Loucy (cell line): ENCODE results near the gene DAG1.

Source experiments
- H2AFZ ChIP-seq: fragments of 200-600 bp; sonication (generic); 2 replicates; pipeline ENCODE4 v1.6.0; 2016; ENCODE audit warnings: antibody characterized with exemption, mild to moderate bottlenecking, low read length, moderate library complexity
- H3F3A ChIP-seq: fragments of 200-600 bp; 2 replicates; pipeline ENCODE4 v1.6.0; 2016; ENCODE audit warnings: antibody characterized with exemption, low read depth, mild to moderate bottlenecking
- H3K27me3 ChIP-seq: fragments of 200-600 bp; sonication (generic); 2 replicates; pipeline ENCODE4 v1.6.1; 2014; ENCODE audit warnings: low read length, mild to moderate bottlenecking; ENCODE audit not compliant: insufficient read depth, poor library complexity, severe bottlenecking
- H3K36me3 ChIP-seq: fragments of 200-600 bp; sonication (generic); 2 replicates; pipeline ENCODE4 v1.6.1; 2016; ENCODE audit warnings: low read length; ENCODE audit not compliant: insufficient read depth
- H3K4me1 ChIP-seq: fragments of 200-600 bp; sonication (generic); 2 replicates; pipeline ENCODE4 v1.5.1; 2014; ENCODE audit warnings: low read length, mild to moderate bottlenecking; ENCODE audit not compliant: insufficient read depth, poor library complexity, severe bottlenecking
- H3K4me2 ChIP-seq: fragments of 200-600 bp; sonication (generic); 2 replicates; pipeline ENCODE4 v1.6.0; 2014; ENCODE audit warnings: antibody characterized with exemption, low read length, low read depth, mild to moderate bottlenecking; ENCODE audit not compliant: poor library complexity, severe bottlenecking
- H3K4me3 ChIP-seq: fragments of 200-600 bp; sonication (generic); 2 replicates; pipeline ENCODE4 v1.5.1; 2014; ENCODE audit warnings: low read length, mild to moderate bottlenecking, mixed read lengths; ENCODE audit not compliant: poor library complexity, severe bottlenecking
- H3K79me2 ChIP-seq: fragments of 200-600 bp; sonication (generic); 2 replicates; pipeline ENCODE4 v1.6.1; 2014; ENCODE audit warnings: low read length; ENCODE audit not compliant: insufficient read depth
- H3K9ac ChIP-seq: fragments of 200-600 bp; sonication (generic); 2 replicates; pipeline ENCODE4 v1.6.0; 2014; ENCODE audit warnings: mild to moderate bottlenecking, low read depth, low read length, moderate library complexity; ENCODE audit not compliant: poor library complexity, severe bottlenecking
- H3K9me2 ChIP-seq: fragments of 200-600 bp; sonication (generic); replicated peaks from 2 replicates; pipeline ENCODE4 v1.6.1; 2016; ENCODE audit warnings: low read depth, low read length, mixed read lengths
- H3K9me3 ChIP-seq: fragments of 200-600 bp; sonication (generic); 2 replicates; pipeline ENCODE4 v1.6.1; 2014; ENCODE audit warnings: mild to moderate bottlenecking, antibody characterized with exemption, low read length, low read depth; ENCODE audit not compliant: insufficient read depth
- H4K20me1 ChIP-seq: fragments of 200-600 bp; sonication (generic); 2 replicates; pipeline ENCODE4 v1.6.0; 2014; ENCODE audit warnings: antibody characterized with exemption, low read length, mild to moderate bottlenecking; ENCODE audit not compliant: insufficient read depth, poor library complexity, severe bottlenecking
- CTCF ChIP-seq: fragments of 200-600 bp; sonication (generic); conservative IDR thresholded peaks from 2 replicates; pipeline ENCODE4 v1.5.1; 2014; ENCODE audit warnings: mild to moderate bottlenecking, antibody characterized with exemption, low read length
- EZH2phosphoT487 ChIP-seq: fragments of 200-600 bp; IDR thresholded peaks from 2 replicates; pipeline ENCODE4 v1.6.1; 2018; ENCODE audit warnings: antibody characterized with exemption, mild to moderate bottlenecking, moderate library complexity, borderline replicate concordance

Gene DAG1

GRCh38 chr3:49469037-49469935 lies 781 bp upstream of the DAG1 start:
- H3K36me3 ChIP-seq = no peaks in the 10 kb centered on the region
- peak overlapping the region; percentile 62 for H3K9ac ChIP-seq
- H3K4me1 ChIP-seq = peaks cover 24% of the 10 kb centered on the region
- peak overlapping the region; percentile 91 for H2AFZ ChIP-seq
- no peaks in the 10 kb centered on the region for H3K9me3 ChIP-seq
- no peaks in the 10 kb centered on the region for H3K9me2 ChIP-seq
- H3F3A ChIP-seq = no peaks in the 10 kb centered on the region
- H3K4me2 ChIP-seq = peak overlapping the region; percentile 74
- H3K79me2 ChIP-seq = peaks cover 16% of the 10 kb centered on the region; the same call in 1 of the 2 replicates
- H3K4me3 ChIP-seq = peak overlapping the region; percentile 75
- no peak for TF ChIP-seq CTCF
- no peak for TF ChIP-seq EZH2phosphoT487
- H4K20me1 ChIP-seq = peaks cover 26% of the 10 kb centered on the region
- no peaks in the 10 kb centered on the region for H3K27me3 ChIP-seq

- TF ChIP-seq EZH2phosphoT487 = no peak
- TF ChIP-seq CTCF = no peak
- Histone ChIP-seq H3K9me2 (no peaks in the 10 kb centered on the region), H3K36me3 (no peaks in the 10 kb centered on the region), H3K27me3 (no peaks in the 10 kb centered on the region), H4K20me1 (peaks cover 32% of the 10 kb centered on the region), H3K79me2 (peaks cover 16% of the 10 kb centered on the region; the same call in 1 of the 2 replicates), H2AFZ (peak overlapping the region; percentile 89), H3K9ac (peak overlapping the region; percentile 73), H3F3A (no peaks in the 10 kb centered on the region), H3K4me1 (peaks cover 24% of the 10 kb centered on the region), H3K4me3 (peak overlapping the region; percentile 75), H3K9me3 (no peaks in the 10 kb centered on the region), H3K4me2 (peak overlapping the region; percentile 83)
Measured at GRCh38 chr3:49470714-49471420, 800 bp downstream of the DAG1 start.

GRCh38 chr3:49471856-49472495 lies 1.9 kb downstream of the DAG1 start:
- no peak for TF ChIP-seq EZH2phosphoT487
- no peak for TF ChIP-seq CTCF
- H3K27me3 ChIP-seq = no peaks in the 10 kb centered on the region
- no peaks in the 10 kb centered on the region for H3K9me2 ChIP-seq
- H3K9ac ChIP-seq = peak overlapping the region; percentile 73
- H3F3A ChIP-seq = 0 out of 2 replicates have a peak, but pooled peaks cover 5% of the 10 kb centered on the region
- no peaks in the 10 kb centered on the region for H3K36me3 ChIP-seq
- H3K4me1 ChIP-seq = peaks cover 29% of the 10 kb centered on the region
- H3K4me2 ChIP-seq = peak overlapping the region; percentile 83
- peaks cover 42% of the 10 kb centered on the region for H4K20me1 ChIP-seq
- H3K79me2 ChIP-seq = peaks cover 16% of the 10 kb centered on the region; the same call in 1 of the 2 replicates
- no peak overlapping the region for H2AFZ ChIP-seq
- peak overlapping the region; percentile 75 for H3K4me3 ChIP-seq
- H3K9me3 ChIP-seq = no peaks in the 10 kb centered on the region
